K562 (cell line): Measurements from ENCODE around the gene TRANK1. TPM values are rescaled to one million over a fixed set of nuclear protein-coding genes. Genes with fewer than 3 reads are reported as not detected.

Experiments used
- ATAC-seq: fragments of 200-7000 bp; cut with Tn5 transposase; 3 replicates; pipeline ENCODE4 v1.9.1; 2020; ENCODE audit warnings: moderate library complexity
- BruUV-seq: library from RNA; stranded (reverse); fragments of 400-500 nt; replicated peaks from 2 replicates; lab custom pipeline; 2021; lab: Mats Ljungman, UMichigan
- CTCF ChIA-PET: fragments of 300-600 bp; formaldehyde crosslinking; extraction: SDS; loops from one replicate; lab custom pipeline; 2021; ENCODE audit warnings: low intra/inter-chr PET ratio; lab: Yijun Ruan, JAX
- POLR2A ChIA-PET: fragments of 300-600, 350-650 bp; sonication (Branson Sonifier 250); formaldehyde crosslinking; extraction: SDS; loops from one replicate; lab custom pipeline; 2021; ENCODE audit warnings: antibody characterized with exemption, inconsistent platforms; lab: Yijun Ruan, JAX
- DNase-seq, 4 experiments: peaks; one replicate each; pipeline versions ENCODE4 v3.0.0 to v3.0.0-alpha.2; 2011 to 2018; ENCODE audit warnings: low spot score in 3 of 4, mixed read lengths in 3 of 4; ENCODE audit errors: extremely low read depth in 1 of 4
- FAIRE-seq: peaks from 2 replicates; lab custom pipeline; 2011; peaks lifted over from hg19 to GRCh38; lab: Jason Lieb, UNC
- H2AFZ ChIP-seq: 2 replicates; pipeline ENCODE4 v1.6.0; 2011; ENCODE audit warnings: low read depth, low read length, control low read depth, inconsistent platforms
- H3K27ac ChIP-seq: fragments of 200-600 bp; 3 replicates; pipeline ENCODE4 v1.8.0; 2011; ENCODE audit warnings: low read depth, mild to moderate bottlenecking, control low read depth, inconsistent platforms, low read length, moderate library complexity, mixed read lengths; ENCODE audit errors: extremely low read depth
- H3K27me3 ChIP-seq, 2 experiments: fragments of 300-600 bp in 1 of 2; 2 replicates in 1 of 2; 3 replicates in 1 of 2; pipeline versions ENCODE4 v1.6.0 to v1.8.0; 2011; ENCODE audit warnings: inconsistent platforms in 2 of 2, low read length in 2 of 2, mild to moderate bottlenecking in 1 of 2, mixed read lengths in 1 of 2, moderate library complexity in 1 of 2; ENCODE audit not compliant: control insufficient read depth in 2 of 2, insufficient read depth in 2 of 2
- H3K36me3 ChIP-seq: fragments of 300-600 bp; 3 replicates; pipeline ENCODE4 v1.8.0; 2011; ENCODE audit warnings: mild to moderate bottlenecking, low read length, inconsistent platforms; ENCODE audit not compliant: control insufficient read depth, insufficient read depth
- H3K4me1 ChIP-seq, 2 experiments: fragments of 200-600 bp in 1 of 2; replicated peaks in 1 of 2; 2 replicates in 1 of 2; 3 replicates in 1 of 2; pipeline versions ENCODE4 v1.5.1 to v1.8.0; 2011; ENCODE audit warnings: inconsistent platforms in 2 of 2, low read length in 2 of 2, mild to moderate bottlenecking in 1 of 2, mixed read lengths in 1 of 2, moderate library complexity in 1 of 2; ENCODE audit not compliant: control insufficient read depth in 2 of 2, insufficient read depth in 2 of 2
- H3K4me2 ChIP-seq: 2 replicates; pipeline ENCODE4 v1.6.1; 2011; ENCODE audit warnings: low read length, control low read depth, inconsistent platforms, mixed read lengths; ENCODE audit not compliant: insufficient read depth
- H3K4me3 ChIP-seq: fragments of 200-600 bp; sonication (generic), shearing (Covaris generic); 2 replicates; pipeline ENCODE4 v1.5.1; 2016; ENCODE audit warnings: control low read depth, inconsistent platforms
- H3K79me2 ChIP-seq: fragments of 200-600 bp; 3 replicates; pipeline ENCODE4 v1.8.0; 2011; ENCODE audit warnings: low read length, inconsistent platforms; ENCODE audit not compliant: control insufficient read depth, insufficient read depth
- H3K9ac ChIP-seq, 2 experiments: 2 replicates each; pipeline versions ENCODE4 v1.6.0 to v1.6.1; 2011; ENCODE audit warnings: low read depth in 2 of 2, low read length in 2 of 2, control low read depth in 1 of 2, inconsistent platforms in 1 of 2, mild to moderate bottlenecking in 1 of 2, mixed read lengths in 1 of 2; ENCODE audit not compliant: insufficient read depth in 1 of 2
- H3K9me1 ChIP-seq: one replicate; pipeline ENCODE4 v1.6.0; 2011; ENCODE audit warnings: inconsistent platforms, mild to moderate bottlenecking, low read length, moderate library complexity; ENCODE audit not compliant: control insufficient read depth, insufficient read depth
- H3K9me3 ChIP-seq: replicated peaks from 2 replicates; pipeline ENCODE4 v1.5.1; 2011; ENCODE audit warnings: low read depth, low read length, inconsistent platforms; ENCODE audit not compliant: control insufficient read depth, insufficient read depth
- H4K20me1 ChIP-seq: replicated peaks from 2 replicates; pipeline ENCODE4 v1.6.1; 2011; ENCODE audit warnings: low read length, inconsistent platforms, mixed read lengths; ENCODE audit not compliant: control insufficient read depth, insufficient read depth
- CCNT2 ChIP-seq: IDR thresholded peaks from 2 replicates; pipeline ENCODE4 v1.6.1; 2011; ENCODE audit warnings: borderline replicate concordance, low read depth, mild to moderate bottlenecking, moderate library complexity, mixed read lengths, low read length; ENCODE audit not compliant: insufficient read length; ENCODE audit errors: extremely low read depth
- DPF2 ChIP-seq: fragments of 450-650 bp; IDR thresholded peaks from 2 replicates; pipeline ENCODE4 v1.6.1; 2016
- HMBOX1 ChIP-seq: sonication (generic); IDR thresholded peaks from 2 replicates; pipeline ENCODE4 v1.6.1; 2016
- SP1 ChIP-seq: sonication (generic); formaldehyde crosslinking; IDR thresholded peaks from 2 replicates; pipeline ENCODE4 v1.8.1; 2022; ENCODE audit warnings: mild to moderate bottlenecking, missing genetic modification reagents
- STAT6 ChIP-seq: sonication (generic); formaldehyde crosslinking; IDR thresholded peaks from 2 replicates; pipeline ENCODE4 v1.8.1; 2023; ENCODE audit warnings: mild to moderate bottlenecking, missing genetic modification reagents
- ZNF24 ChIP-seq: fragments of 450-650 bp; IDR thresholded peaks from 2 replicates; pipeline ENCODE4 v1.6.1; 2016
- ZNF75A ChIP-seq: fragments of 450-650 bp; formaldehyde crosslinking; IDR thresholded peaks from 2 replicates; pipeline ENCODE4 v1.4.0; 2020; ENCODE audit warnings: mild to moderate bottlenecking
- WGBS: fragments of 100-300 bp; shearing (Covaris generic); methylation state at CpG from one replicate; pipeline ENCODE4 v1.1.6; 2016; ENCODE audit warnings: low coverage, mixed read lengths; ENCODE audit not compliant: insufficient coverage; ENCODE audit errors: missing lambda C conversion rate; 5-methylcytosine and 5-hydroxymethylcytosine counted together
- in situ Hi-C: fragments of 300-500 bp; cut with MboI; formaldehyde crosslinking; loops from 4 replicates; pipeline ENCODE4 v1.15.0; 2018; ENCODE audit warnings: inconsistent platforms, mixed read lengths
- intact Hi-C: fragments of 100-400 bp; cut with micrococcal nuclease; formaldehyde crosslinking; loops from 2 replicates; pipeline ENCODE4 v1.14.2; 2022
- polyA plus RNA-seq, 8 experiments: library from polyadenylated mRNA; depleted of rRNA in 4 of 8; stranded (reverse) in 5 of 8; unstranded in 3 of 8; fragments of >200 nt; fragmentation: Nextera tagmentation in 2 of 8; fragmentation: Illumina TruSeq in 1 of 8; extraction: Ambion mirVana in 2 of 8; extraction: Trizol in 1 of 8; gene quantifications; 2 replicates each; pipeline versions ENCODE4 v1.2.1 to v1.2.3, GENCODE V29; 2011 to 2014; ENCODE audit warnings: inconsistent platforms in 1 of 8, missing spikeins in 1 of 8
- total RNA-seq, 7 experiments: library from RNA; depleted of rRNA in 6 of 7; stranded (reverse); fragments of >200 nt in 6 of 7; fragmentation: Illumina TruSeq in 2 of 7; extraction: Trizol in 2 of 7; gene quantifications; 2 replicates each; pipeline versions ENCODE4 v1.2.1 to v1.2.3, GENCODE V29; 2011 to 2021; ENCODE audit warnings: low replicate concordance in 1 of 7
- TF ChIP-seq, protein P1 (sequence below), 2 experiments: fragments of 450-650 bp in 1 of 2; IDR thresholded peaks; 2 replicates each; pipeline ENCODE4 v1.6.1; 2011 to 2017; ENCODE audit warnings: low read depth in 2 of 2, antibody characterized with exemption in 1 of 2, borderline replicate concordance in 1 of 2, low read length in 1 of 2, mild to moderate bottlenecking in 1 of 2, mixed read lengths in 1 of 2; ENCODE audit not compliant: control insufficient read depth in 1 of 2

TRANK1 gene
- total and polyA plus RNA-seq, 9 of the 15 experiments (the other 6 are each of a cell fraction or from before 2014, with no cell fraction given), result 0.41 to 5.3 (median 2.1) TPM

GRCh38 chr3:36973139-36973538 lies 28.3 kb upstream of the TRANK1 start:
- in situ Hi-C loops, result no loop called here
- no peaks in the 10 kb centered on the region for H3K9me1 ChIP-seq
- peak overlapping the region; percentile 1; the same call in 2 of the 3 replicates for H3K27ac ChIP-seq
- ChIA-PET CTCF (no interaction called here), POLR2A (interaction anchor here (0.8 to 4.9 kb wide), 3 partner anchors 10 to 19 kb away, joined by 3 to 29 read pairs (median 5); partner anchors contain the start of genes EPM2AIP1 and MLH1)
- H3K4me1 ChIP-seq, result peaks cover 28 to 44% of the 10 kb centered on the region in 2 experiments
- WGBS, result 12% methylated on average over 1 of the region's 1 CpG
- H4K20me1 ChIP-seq, result no peaks in the 10 kb centered on the region
- H3K4me3 ChIP-seq, result no peak overlapping the region
- no peaks in the 10 kb centered on the region; the same call in 2 of the 3 replicates for H3K36me3 ChIP-seq
- intact Hi-C loops, result no loop called here
- no peaks in the 10 kb centered on the region for H3K9me3 ChIP-seq
- H3K27me3 ChIP-seq, result no peaks in the 10 kb centered on the region
- ATAC-seq (no peak; the same call in 2 of the 3 replicates), DNase-seq (peak; percentile 43 to 59 (median 49)), FAIRE-seq (peak; percentile 19)
- no TSS peak for BruUV-seq
- peak overlapping the region; percentile 40 for H3K4me2 ChIP-seq
- H3K9ac ChIP-seq, result peak overlapping the region in 1 of 2 experiments; percentile 3; a peak in 1 of 4 replicates
- H3K79me2 ChIP-seq, result no peaks in the 10 kb centered on the region
- H2AFZ ChIP-seq, result peak overlapping the region; percentile 30; the same call in 1 of the 2 replicates
- TF ChIP-seq HMBOX1 (peak; percentile 58; the same call in 1 of the 2 replicates), STAT6 (CRISPR knock-in tag) (no peak), ZNF24 (no peak), DPF2 (peak; percentile 44; the same call in 1 of the 2 replicates), SP1 (CRISPR knock-in tag) (no peak), ZNF75A (no peak), CCNT2 (peak; percentile 30)
- TF ChIP-seq, protein P1, sequence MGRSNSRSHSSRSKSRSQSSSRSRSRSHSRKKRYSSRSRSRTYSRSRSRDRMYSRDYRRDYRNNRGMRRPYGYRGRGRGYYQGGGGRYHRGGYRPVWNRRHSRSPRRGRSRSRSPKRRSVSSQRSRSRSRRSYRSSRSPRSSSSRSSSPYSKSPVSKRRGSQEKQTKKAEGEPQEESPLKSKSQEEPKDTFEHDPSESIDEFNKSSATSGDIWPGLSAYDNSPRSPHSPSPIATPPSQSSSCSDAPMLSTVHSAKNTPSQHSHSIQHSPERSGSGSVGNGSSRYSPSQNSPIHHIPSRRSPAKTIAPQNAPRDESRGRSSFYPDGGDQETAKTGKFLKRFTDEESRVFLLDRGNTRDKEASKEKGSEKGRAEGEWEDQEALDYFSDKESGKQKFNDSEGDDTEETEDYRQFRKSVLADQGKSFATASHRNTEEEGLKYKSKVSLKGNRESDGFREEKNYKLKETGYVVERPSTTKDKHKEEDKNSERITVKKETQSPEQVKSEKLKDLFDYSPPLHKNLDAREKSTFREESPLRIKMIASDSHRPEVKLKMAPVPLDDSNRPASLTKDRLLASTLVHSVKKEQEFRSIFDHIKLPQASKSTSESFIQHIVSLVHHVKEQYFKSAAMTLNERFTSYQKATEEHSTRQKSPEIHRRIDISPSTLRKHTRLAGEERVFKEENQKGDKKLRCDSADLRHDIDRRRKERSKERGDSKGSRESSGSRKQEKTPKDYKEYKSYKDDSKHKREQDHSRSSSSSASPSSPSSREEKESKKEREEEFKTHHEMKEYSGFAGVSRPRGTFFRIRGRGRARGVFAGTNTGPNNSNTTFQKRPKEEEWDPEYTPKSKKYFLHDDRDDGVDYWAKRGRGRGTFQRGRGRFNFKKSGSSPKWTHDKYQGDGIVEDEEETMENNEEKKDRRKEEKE (IDR thresholded peaks at IDR 0.05; ENCODE audit: borderline replicate concordance in 1 of 2, control insufficient read depth in 1 of 2, low read depth in 2 of 2, low read length in 1 of 2), result no peak
